HG02870 (cell line): ENCODE measurements around the gene CNTRL.
"Not testable (repeated sequence)": the region's sequence is repeated elsewhere in the genome, so short reads cannot be mapped to it uniquely, and the experiment has no call there.

ENCODE experiments used
- ATAC-seq: cut with Tn5 transposase; IDR thresholded peaks from one replicate; pipeline ENCODE4 v1.9.1; 2021; ENCODE audit warnings: mild to moderate bottlenecking, moderate library complexity; ENCODE audit not compliant: unreplicated experiment

CNTRL gene

DNA sequence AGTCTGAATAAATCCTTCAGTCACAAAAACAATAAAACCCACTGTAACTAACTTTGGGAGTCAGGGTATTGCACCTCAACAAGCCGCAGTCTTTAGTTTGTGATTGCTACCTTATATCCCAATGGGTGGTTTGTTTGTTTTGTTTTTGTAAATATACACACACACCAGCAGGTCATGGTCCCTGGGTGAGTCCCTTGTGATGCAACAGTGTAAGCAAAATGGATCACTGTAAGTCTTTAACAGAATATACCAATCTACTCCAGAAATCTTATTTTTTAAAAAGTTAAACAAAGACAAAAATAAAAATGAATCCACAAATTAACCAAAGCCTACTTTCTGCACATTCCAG is 104.6 kb downstream of the CNTRL start:
- ATAC-seq: not testable (repeated sequence)

DNA sequence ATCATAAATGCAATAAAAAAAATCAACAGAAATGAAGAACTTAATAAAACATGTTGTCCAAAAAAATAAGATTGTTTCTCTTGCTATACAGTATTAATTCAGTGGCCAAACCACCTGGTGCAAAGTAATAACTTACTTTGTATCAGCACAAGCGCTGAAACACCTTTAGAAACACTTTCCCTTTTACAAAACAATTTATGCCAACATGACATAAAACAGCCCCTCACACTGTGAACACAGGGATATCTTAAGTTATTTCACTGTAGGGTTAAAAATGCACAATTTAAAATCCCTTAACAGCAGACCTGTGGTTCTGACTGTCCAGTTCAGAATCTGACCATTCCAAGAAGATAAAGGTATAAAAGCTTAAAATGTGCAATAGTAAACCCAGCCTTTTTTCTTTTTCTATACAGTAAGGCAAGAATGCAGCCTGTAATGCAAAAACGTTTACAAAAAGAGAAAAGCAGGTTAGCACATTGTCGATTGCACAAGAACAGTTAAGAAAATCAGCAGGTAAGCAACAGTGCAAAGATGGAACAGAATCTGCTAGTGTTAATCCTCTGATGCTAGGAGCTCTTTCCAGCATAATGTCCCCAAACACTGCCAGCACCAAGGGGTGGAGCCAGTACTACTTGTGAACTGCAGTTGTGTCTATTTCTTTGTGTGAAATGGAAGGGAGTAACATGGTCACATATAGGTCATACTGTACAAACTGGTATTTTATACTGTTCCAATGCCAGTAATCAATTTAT is 105.4 kb downstream of the CNTRL start:
- ATAC-seq: no peak

DNA sequence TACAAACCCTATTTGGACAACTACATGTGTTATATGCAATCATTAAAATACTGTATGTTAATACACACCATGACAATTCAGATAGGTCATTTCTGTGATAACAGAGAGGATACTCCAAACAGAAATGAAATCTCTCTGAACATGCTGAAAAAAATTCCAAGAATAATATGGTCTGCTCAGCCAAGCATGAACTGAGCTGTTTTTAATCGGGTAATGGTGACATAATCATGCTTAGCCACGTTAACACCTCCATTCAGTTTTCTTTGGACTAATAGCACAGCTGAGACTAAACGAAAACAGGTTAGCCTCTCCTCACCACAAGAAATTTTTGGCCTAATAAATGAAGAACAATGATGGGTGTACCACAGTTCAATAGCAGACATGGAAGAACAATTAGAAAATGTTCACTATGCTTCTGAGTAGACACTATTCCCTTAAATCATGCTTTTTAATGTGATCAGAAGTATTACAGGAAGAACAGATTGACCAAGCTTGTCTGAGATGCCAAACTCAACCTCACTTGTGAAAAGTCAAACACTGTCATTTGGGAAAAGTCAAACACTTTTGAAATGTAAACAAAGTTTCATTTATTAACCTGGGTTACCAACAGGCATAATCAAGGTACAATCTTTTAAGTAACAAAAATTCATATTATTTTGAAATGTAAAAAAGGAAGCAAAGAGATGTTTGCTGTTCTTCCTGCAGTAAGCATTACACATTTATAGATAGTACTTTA is 107.5 kb downstream of the CNTRL start:
- no peak for ATAC-seq

DNA sequence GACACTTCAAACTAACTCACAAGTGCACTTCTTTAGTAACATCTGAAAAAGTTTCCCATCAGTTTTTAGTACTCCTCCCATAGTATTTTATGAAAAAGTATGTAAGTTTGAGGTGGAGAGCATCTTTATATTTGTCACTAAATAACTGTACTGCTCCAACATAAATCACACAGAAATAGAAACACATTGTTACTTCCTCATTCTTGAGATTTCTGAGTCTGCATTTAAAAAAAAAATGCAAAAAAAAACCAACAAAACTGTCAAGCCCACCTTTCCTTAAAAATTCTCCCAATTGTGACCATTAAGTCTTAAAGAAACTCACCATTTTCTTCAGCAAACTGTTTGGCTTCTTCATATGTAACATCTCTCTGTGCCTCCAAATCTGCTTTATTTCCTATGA is 108.2 kb downstream of the CNTRL start:
- ATAC-seq: no peak

DNA sequence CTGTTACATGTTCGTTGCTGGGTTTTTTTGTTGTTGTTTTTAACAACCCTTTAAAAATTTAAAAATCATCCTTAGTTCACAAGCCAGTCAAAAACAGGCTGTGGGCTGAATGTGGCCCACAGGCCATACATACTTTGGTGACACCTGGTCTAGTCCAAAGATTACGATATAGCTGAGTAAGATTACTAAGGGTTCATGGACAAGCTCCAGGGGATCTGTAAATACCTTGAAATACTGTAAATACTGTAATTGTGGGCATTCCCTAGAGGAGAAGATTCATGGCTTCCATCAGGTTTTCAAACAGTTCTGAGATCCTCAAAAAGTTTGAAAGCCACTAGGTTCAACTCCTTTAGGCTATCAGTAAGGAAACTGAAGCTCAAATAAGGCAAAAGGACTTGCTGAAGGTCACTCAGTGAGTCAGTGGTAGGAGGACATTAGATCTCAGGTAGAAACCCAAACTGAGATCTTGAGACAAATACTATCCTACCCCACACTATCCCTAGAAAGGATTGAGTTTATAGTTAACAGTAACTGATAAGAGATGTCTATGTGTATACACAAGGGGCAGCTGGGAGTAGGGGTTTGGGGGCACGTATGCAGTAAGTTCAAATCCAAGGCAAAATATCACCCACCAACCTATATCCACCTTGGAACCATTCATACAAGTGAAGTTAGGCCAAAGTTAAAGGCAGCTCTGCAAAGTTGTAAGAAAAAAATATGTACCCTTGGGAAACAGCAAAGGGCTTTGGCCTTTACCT is 109.1 kb downstream of the CNTRL start:
- ATAC-seq: no peak

- ATAC-seq: no peak
Measured at GRCh38 chr9:121184463-121184862, 109.7 kb downstream of the CNTRL start.

- no peak for ATAC-seq
Measured at GRCh38 chr9:121185178-121185745, 110.5 kb downstream of the CNTRL start.

- ATAC-seq: no peak
Measured at GRCh38 chr9:121185774-121186403, 111.1 kb downstream of the CNTRL start.

GRCh38 chr9:121187636-121188305 is 113.0 kb downstream of the CNTRL start:
- no peak for ATAC-seq

DNA sequence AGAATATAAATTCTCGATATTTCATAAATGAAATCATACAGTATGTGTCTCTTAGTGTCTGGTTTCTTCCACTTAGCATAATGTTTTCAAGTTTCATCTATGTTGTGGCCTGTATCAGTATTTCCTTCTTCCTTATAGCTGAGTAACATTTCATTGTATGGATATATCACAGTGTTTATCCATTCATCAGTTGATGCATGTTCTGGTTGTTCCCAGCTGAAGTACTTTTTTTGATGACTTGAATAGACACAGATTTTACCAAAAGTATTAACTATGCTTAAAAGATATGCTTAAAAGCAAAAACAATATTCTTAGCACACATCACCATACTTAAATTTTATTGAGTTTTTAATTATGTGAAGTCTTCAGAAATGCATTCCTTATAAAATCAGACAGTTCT is 114.3 kb downstream of the CNTRL start:
- no peak for ATAC-seq

GRCh38 chr9:121189660-121190059 is 114.9 kb downstream of the CNTRL start:
- no peak for ATAC-seq

DNA sequence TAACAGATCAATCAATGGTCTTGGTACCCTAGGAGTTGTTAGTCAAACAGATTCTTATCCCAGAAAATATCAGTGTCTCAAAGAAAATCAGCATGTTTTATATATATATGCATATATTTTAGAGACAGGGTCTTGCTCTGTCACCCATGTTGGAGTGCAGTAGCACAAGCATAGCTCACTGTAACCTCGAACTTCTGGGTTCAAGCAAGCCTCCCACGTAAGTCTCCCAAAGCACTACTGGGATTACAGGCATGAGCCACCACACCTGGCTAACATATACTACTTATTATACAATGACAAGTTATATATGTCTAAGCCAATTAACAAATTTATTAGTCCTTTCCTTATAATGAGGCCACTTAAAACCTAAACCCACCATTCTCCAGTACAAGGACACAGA is 116.5 kb downstream of the CNTRL start:
- no peak for ATAC-seq

GRCh38 chr9:121192518-121192917 is 117.8 kb downstream of the CNTRL start:
- ATAC-seq: no peak

- no peak for ATAC-seq
Measured at GRCh38 chr9:121192959-121193640, 118.3 kb downstream of the CNTRL start.

DNA sequence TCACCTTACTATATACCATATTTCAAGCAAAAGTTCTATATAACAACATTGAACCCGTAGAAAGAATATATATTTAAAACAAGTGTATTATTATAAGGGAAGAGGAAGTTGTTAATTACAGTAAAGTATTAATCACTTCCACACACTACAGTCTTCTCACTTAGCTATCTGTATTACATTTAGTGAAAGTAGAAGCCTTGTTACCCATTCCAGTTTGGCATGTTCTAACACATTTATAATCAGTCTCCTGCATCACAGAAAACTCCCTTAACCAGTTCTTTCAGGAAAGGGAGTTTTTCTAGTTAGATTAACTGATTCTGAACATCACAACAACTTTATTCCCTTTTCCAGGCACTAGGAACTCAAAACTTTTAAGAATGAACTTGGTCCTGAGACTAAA is 120.0 kb downstream of the CNTRL start:
- ATAC-seq: no peak

GRCh38 chr9:121196389-121196788 is 121.6 kb downstream of the CNTRL start:
- no peak for ATAC-seq

DNA sequence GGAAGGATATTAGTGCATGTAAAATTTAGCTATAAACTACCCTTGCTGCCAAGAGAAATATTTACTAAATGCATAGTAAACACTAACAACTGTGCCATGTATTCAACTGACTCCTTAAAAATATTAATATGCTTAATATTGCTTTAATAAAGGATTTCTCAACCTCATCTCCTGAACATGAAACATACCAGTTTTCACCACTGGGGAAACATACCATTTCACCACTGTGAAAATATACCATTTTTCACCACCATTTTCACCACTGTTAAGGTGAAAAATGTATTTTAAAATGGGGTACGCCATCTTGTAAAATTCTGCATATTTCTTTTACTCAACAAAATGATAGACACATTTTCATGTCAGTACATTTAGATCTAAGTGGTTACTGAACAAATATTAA is 122.4 kb downstream of the CNTRL start:
- ATAC-seq: no peak

- no peak for ATAC-seq
Measured at GRCh38 chr9:121198512-121199042, 123.8 kb downstream of the CNTRL start.

DNA sequence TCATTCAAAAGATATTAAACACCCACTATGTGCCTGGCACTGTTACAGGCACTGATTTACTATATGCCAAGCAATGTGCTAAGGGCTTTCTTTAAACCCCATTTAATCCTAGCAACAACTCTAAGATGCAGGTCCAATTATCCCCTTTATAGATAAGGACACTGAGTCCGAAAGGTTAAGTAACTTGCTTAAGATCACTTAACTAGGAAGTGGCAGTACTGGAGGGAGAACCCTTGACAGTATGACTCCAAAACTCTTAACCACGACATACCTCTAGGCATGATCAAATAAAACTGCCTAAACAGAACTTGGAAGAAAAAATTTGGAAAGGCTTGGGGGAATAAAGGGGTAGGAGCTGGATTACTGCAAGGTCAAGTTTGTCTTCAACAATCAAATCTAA is 125.2 kb downstream of the CNTRL start:
- ATAC-seq: no peak

- ATAC-seq: no peak
Measured at GRCh38 chr9:121200356-121200755, 125.6 kb downstream of the CNTRL start.
